ENCODE results near the gene MRPL4.
"Not testable (repeated sequence)": the region's sequence is repeated elsewhere in the genome, so short reads cannot be mapped to it uniquely, and the experiment has no call there.

MRPL4 gene

DNA sequence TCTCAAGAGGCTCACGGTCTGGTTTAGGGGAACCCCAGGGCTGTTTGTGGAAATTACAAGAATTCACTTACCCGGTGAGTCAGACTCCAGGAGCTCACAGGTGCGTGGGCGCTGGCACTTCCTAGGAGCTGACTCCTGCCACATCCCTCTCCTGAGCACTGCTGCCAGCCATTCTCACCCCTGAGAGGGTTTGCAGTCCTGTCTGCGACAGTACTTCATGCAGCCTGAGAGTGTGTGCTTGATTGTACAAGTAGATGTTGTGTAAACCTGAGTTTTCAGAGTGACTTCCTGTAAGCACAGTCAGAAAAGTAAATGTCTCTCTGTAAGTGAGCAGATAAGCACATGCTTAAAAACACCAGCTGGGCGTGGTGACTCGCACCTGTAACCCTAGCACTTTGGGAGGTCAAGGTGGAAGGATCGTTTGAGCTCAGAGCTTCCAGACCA is 8.1 kb downstream of the MRPL4 start:
- peak; percentile 10 for DNase-seq (ENCODE audit: low spot score)

DNA sequence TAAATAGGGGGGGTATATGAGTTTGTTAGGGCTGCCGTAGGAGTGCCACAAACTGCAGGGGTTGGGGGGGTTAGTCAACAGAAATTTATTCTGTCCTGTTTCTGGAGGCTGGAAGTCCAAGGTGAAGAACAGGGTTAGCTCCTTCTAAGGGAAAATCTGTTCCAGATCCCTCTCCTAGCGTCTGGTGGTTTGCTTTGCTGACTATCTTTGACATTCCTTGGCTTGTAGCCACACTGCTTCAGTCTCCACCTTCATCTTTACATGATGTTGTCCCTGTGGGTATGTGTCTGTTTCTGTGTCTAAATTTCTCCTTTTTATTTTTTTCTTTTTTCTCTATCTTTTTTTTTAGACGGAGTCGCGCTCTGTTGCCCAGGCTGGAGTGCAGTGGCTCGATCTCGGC is 10.8 kb downstream of the MRPL4 start:
- DNase-seq (ENCODE audit: low spot score), result no peak

- no peak for DNase-seq (ENCODE audit: low spot score)
Measured at GRCh38 chr19:10266706-10267105, 14.7 kb downstream of the MRPL4 start.

- no peak for DNase-seq (ENCODE audit: low spot score)
Measured at GRCh38 chr19:10268071-10268470, 16.1 kb downstream of the MRPL4 start.

GRCh38 chr19:10269333-10270179 is 17.5 kb downstream of the MRPL4 start:
- peak; percentile 83 for DNase-seq (ENCODE audit: low spot score)

GRCh38 chr19:10270180-10270615 is 18.2 kb downstream of the MRPL4 start:
- peak; percentile 62 for DNase-seq (ENCODE audit: low spot score)

- peak; percentile 72 for DNase-seq (ENCODE audit: low spot score)
Measured at GRCh38 chr19:10270616-10271394, 18.8 kb downstream of the MRPL4 start, which contains the start of gene ICAM1. TSS of gene ICAM1 (plus strand) at chr19:10271120. CDS start at chr19:10271160, 40 bp downstream.

GRCh38 chr19:10271543-10272086 is 19.6 kb downstream of the MRPL4 start:
- peak; percentile 44 for DNase-seq (ENCODE audit: low spot score)

DNA sequence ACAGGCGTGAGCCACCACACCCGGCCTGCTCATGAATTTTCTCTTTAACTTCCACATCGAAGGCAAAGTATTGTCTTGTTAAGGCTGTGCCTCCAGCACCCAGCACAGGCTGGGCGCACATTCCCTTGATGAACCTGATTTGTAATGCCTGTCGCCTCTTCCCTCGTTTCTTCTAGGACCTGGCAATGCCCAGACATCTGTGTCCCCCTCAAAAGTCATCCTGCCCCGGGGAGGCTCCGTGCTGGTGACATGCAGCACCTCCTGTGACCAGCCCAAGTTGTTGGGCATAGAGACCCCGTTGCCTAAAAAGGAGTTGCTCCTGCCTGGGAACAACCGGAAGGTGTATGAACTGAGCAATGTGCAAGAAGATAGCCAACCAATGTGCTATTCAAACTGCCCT is 22.6 kb downstream of the MRPL4 start:
- no peak for DNase-seq (ENCODE audit: low spot score)

DNA sequence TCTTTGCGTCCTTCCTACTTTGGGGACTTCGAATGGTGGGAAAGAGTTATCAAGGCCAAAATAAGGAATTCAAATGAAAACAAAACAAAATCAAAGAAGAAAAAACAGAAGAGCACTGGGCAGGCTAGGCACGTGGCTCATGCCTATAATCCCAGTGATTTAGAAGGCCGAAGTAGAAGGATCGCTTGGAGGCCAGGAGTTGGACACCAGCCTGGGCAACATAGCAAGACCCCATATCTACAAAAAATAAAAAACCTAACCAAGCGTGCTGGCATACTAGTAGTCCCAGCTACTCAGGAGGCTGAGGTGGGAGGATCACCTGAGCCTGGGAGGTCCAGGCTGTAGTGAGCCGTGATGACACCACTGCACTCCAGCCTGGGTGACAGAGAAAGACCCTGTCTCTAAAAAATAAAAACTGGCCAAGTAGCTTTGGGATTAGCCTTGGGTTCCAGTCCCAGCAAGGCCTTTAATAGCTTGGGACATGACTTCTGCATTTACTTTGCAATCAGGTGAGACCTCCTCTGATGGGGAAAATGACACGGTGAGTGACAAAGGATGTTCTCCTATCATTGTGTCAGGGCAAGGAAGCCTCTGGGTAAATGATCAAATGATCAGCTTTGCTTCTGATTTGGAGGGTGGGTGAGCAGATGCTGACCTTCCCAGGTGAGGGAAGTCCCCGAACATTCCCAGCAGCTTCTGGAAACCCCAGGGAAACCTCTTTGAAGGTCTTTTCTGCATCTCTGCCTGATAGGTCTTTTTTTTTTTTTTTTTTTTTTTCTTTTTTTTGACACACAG is 26.0 kb downstream of the MRPL4 start:
- DNase-seq (ENCODE audit: low spot score), result no peak

DNA sequence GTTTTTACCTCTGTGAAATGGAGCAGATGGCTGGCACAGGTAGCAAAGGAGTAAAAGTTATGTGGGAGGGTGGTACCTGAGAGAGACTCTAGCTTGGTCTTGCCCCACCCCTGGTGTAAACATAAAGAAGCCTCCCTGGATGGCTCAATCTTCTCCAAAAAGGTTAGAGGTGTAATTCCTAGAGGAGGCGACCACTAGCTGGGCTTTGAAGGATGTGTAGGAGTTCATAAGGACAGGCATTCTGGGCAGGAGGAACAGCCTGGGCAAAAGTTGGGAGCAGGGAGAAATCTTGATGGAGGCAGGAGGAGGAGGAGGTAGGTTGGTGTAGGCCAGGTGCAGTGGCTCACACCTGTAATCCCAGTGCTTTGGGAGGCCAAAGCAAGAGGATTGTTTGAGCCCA is 26.9 kb downstream of the MRPL4 start:
- DNase-seq (ENCODE audit: low spot score), result no peak

DNA sequence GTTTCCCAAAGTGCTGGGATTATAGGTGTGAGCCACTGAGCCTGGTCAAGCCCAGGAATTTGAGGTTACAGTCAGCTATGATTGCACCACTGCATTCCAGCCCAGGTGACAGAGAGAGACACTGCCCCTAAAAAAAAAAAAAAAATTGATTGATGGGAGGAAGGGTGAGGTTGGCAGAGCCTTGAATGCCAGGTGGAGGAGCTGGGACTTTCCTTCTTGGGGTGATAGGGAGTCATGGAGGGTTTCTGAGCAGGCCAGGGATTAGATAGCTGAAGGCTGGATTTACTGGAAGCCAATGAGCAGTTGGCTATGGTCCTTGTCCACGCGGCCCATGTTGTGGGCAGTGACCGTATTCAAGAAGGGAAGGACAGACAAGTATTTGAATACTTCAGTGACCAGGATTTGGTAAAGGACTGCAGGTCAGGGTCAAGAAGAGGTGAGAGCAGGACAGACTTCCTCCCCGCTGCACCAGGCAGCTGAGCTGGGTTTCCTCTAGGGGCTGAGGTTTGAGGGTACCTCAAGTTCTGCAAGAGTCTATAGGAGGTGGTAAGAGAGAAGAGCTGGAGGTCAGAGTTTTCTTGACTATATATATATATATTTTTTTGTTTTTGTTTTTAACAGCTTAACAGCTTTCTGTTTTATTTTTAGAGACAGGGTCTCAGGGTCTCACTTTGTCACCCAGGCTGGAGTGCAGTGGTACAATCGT is 27.9 kb downstream of the MRPL4 start:
- no peak for DNase-seq (ENCODE audit: low spot score)

- not testable (repeated sequence) for DNase-seq (ENCODE audit: low spot score)
Measured at GRCh38 chr19:10282043-10282442, 30.0 kb downstream of the MRPL4 start.

- DNase-seq (ENCODE audit: low spot score), result no peak
Measured at GRCh38 chr19:10283301-10284064, 31.5 kb downstream of the MRPL4 start.

- DNase-seq (ENCODE audit: low spot score), result no peak
Measured at GRCh38 chr19:10284065-10284959, 32.3 kb downstream of the MRPL4 start.

GRCh38 chr19:10284960-10285278 is 32.9 kb downstream of the MRPL4 start:
- DNase-seq (ENCODE audit: low spot score), result no peak

GRCh38 chr19:10285393-10285792 is 33.4 kb downstream of the MRPL4 start:
- no peak for DNase-seq (ENCODE audit: low spot score)

DNA sequence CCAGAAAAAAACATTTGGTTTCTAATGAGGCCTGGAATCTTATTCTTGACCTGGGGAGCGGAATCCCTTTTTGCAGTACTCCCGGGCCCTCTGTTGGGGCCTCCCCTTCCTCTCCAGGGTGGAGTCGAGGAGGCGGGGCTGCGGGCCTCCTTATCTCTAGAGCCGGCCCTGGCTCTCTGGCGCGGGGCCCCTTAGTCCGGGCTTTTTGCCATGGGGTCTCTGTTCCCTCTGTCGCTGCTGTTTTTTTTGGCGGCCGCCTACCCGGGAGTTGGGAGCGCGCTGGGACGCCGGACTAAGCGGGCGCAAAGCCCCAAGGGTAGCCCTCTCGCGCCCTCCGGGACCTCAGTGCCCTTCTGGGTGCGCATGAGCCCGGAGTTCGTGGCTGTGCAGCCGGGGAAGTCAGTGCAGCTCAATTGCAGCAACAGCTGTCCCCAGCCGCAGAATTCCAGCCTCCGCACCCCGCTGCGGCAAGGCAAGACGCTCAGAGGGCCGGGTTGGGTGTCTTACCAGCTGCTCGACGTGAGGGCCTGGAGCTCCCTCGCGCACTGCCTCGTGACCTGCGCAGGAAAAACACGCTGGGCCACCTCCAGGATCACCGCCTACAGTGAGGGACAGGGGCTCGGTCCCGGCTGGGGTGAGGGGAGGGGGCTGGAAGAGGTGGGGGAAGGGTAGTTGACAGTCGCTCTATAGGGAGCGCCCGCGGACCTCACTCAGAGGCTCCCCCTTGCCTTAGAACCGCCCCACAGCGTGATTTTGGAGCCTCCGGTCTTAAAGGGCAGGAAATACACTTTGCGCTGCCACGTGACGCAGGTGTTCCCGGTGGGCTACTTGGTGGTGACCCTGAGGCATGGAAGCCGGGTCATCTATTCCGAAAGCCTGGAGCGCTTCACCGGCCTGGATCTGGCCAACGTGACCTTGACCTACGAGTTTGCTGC is 35.1 kb downstream of the MRPL4 start, which contains the start of gene ICAM4:
ICAM4 (plus strand) TSS at position 153 of the 935 bp plus-strand sequence; CDS start at position 211, 58 bp downstream.
- DNase-seq (ENCODE audit: low spot score), result no peak
